GM12878 (cell line): ENCODE measurements around the gene LRBA. TPM values are rescaled to one million over a fixed set of nuclear protein-coding genes. Genes with fewer than 3 reads are reported as not detected.
"Not testable (repeated sequence)": the region's sequence is repeated elsewhere in the genome, so short reads cannot be mapped to it uniquely, and the experiment has no call there.

Experiments
- ATAC-seq: fragments of 200-7000 bp; cut with Tn5 transposase; 3 replicates; pipeline ENCODE4 v1.9.1; 2020; ENCODE audit warnings: mild to moderate bottlenecking, moderate library complexity
- BruUV-seq: library from RNA; stranded (reverse); fragments of 400-500 nt; replicated peaks from 2 replicates; lab custom pipeline; 2021; lab: Mats Ljungman, UMichigan
- CTCF ChIA-PET: fragments of 300-600 bp; sonication (Branson Sonifier 250); formaldehyde crosslinking; extraction: SDS; loops from one replicate; lab custom pipeline; 2021; ENCODE audit warnings: inconsistent platforms; lab: Yijun Ruan, JAX
- POLR2A ChIA-PET: fragments of 350-600 bp; formaldehyde crosslinking; extraction: SDS; loops from one replicate; lab custom pipeline; 2021; ENCODE audit warnings: inconsistent platforms; lab: Charles Lee
- RAD21 ChIA-PET: fragments of 300-600 bp; sonication (Branson Sonifier 250); formaldehyde crosslinking; loops from one replicate; lab custom pipeline; 2023; ENCODE audit warnings: antibody characterized with exemption; ENCODE audit not compliant: unreplicated experiment; lab: Charles Lee
- SMC1A ChIA-PET: fragments of 300-600 bp; sonication (Branson Sonifier 250); formaldehyde crosslinking; loops from one replicate; lab custom pipeline; 2023; ENCODE audit not compliant: unreplicated experiment, uncharacterized antibody; lab: Charles Lee
- DNase-seq: peaks from one replicate; pipeline ENCODE4 v3.0.0-alpha.2; 2011; ENCODE audit warnings: low read depth, low spot score
- FAIRE-seq: peaks from 3 replicates; lab custom pipeline; 2011; peaks lifted over from hg19 to GRCh38; lab: Jason Lieb, UNC
- H2AFZ ChIP-seq: 2 replicates; pipeline ENCODE4 v1.6.0; 2011; ENCODE audit warnings: low read depth, low read length, control low read depth; ENCODE audit not compliant: control insufficient read depth
- H3K27ac ChIP-seq: 2 replicates; pipeline ENCODE4 v1.5.1; 2011; ENCODE audit warnings: control low read depth; ENCODE audit not compliant: control insufficient read depth, insufficient read depth
- H3K27me3 ChIP-seq, 2 experiments: replicated peaks in 1 of 2; 2 replicates each; pipeline versions ENCODE4 v1.6.0 to v1.6.1; 2011; ENCODE audit warnings: low read length in 1 of 2; ENCODE audit not compliant: control insufficient read depth in 2 of 2, insufficient read depth in 2 of 2
- H3K36me3 ChIP-seq, 2 experiments: 2 replicates each; pipeline ENCODE4 v1.5.1; 2011; ENCODE audit warnings: low read length in 1 of 2; ENCODE audit not compliant: control insufficient read depth in 2 of 2, insufficient read depth in 2 of 2
- H3K4me1 ChIP-seq: 2 replicates; pipeline ENCODE4 v1.6.1; 2011; ENCODE audit warnings: mild to moderate bottlenecking, low read length, moderate library complexity, mixed read lengths; ENCODE audit not compliant: control insufficient read depth, insufficient read depth
- H3K4me2 ChIP-seq: 2 replicates; pipeline ENCODE4 v1.6.0; 2011; ENCODE audit warnings: control low read depth; ENCODE audit not compliant: control insufficient read depth, insufficient read depth
- H3K4me3 ChIP-seq: fragments of 200-600 bp; sonication (generic); 2 replicates; pipeline ENCODE4 v1.5.1; 2016
- H3K79me2 ChIP-seq: 2 replicates; pipeline ENCODE4 v1.6.0; 2011; ENCODE audit warnings: low read length; ENCODE audit not compliant: control insufficient read depth, insufficient read depth
- H3K9ac ChIP-seq: 2 replicates; pipeline ENCODE4 v1.8.0; 2011; ENCODE audit warnings: low read length, control low read depth, mixed read lengths; ENCODE audit not compliant: control insufficient read depth, insufficient read depth
- H3K9me3 ChIP-seq: replicated peaks from 3 replicates; pipeline ENCODE4 v1.5.1; 2011; ENCODE audit warnings: mild to moderate bottlenecking, low read length; ENCODE audit not compliant: control insufficient read depth, insufficient read depth
- H4K20me1 ChIP-seq: 2 replicates; pipeline ENCODE4 v1.6.0; 2011; ENCODE audit not compliant: control insufficient read depth, insufficient read depth
- ATF7 ChIP-seq: fragments of 450-650 bp; IDR thresholded peaks from 2 replicates; pipeline ENCODE4 v1.6.1; 2016; ENCODE audit warnings: low read depth, mild to moderate bottlenecking
- BCL3 ChIP-seq: IDR thresholded peaks from 2 replicates; pipeline ENCODE4 v1.6.1; 2011; ENCODE audit warnings: borderline replicate concordance, low read depth, mild to moderate bottlenecking, moderate library complexity, low read length; ENCODE audit not compliant: insufficient read depth, poor library complexity, severe bottlenecking
- HDAC6 ChIP-seq: fragments of 200-600 bp; sonication (generic); IDR thresholded peaks from one replicate; pipeline ENCODE4 v1.8.0; 2017; ENCODE audit warnings: antibody characterized with exemption; ENCODE audit not compliant: unreplicated experiment
- POLR2AphosphoS2 ChIP-seq: IDR thresholded peaks from 2 replicates; pipeline ENCODE4 v1.6.1; 2011; ENCODE audit warnings: low read depth, mild to moderate bottlenecking, low read length, improper control_type of control experiment, moderate library complexity
- RELA ChIP-seq: fragments of 450-650 bp; IDR thresholded peaks from 2 replicates; pipeline ENCODE4 v1.8.0; 2014; ENCODE audit warnings: borderline replicate concordance; ENCODE audit not compliant: partially characterized antibody
- RELB ChIP-seq: fragments of 450-650 bp; IDR thresholded peaks from 2 replicates; pipeline ENCODE4 v1.6.1; 2017; ENCODE audit warnings: low read depth, mild to moderate bottlenecking, moderate library complexity
- SREBF2 ChIP-seq: IDR thresholded peaks from 2 replicates; pipeline ENCODE4 v1.6.1; 2012; ENCODE audit warnings: mild to moderate bottlenecking, low read length
- ZSCAN29 ChIP-seq: fragments of 450-650 bp; IDR thresholded peaks from 2 replicates; pipeline ENCODE4 v1.6.1; 2017; ENCODE audit warnings: mild to moderate bottlenecking, moderate library complexity
- WGBS: methylation state at CpG from one replicate; pipeline ENCODE4 v1.1.6; 2016; ENCODE audit warnings: low lambda C conversion rate; ENCODE audit not compliant: insufficient replicate concordance, insufficient coverage; ENCODE audit errors: missing lambda C conversion rate; 5-methylcytosine and 5-hydroxymethylcytosine counted together
- in situ Hi-C: fragments of 300-500 bp; cut with MboI; formaldehyde crosslinking; loops from 9 replicates; pipeline ENCODE4 v1.14.3; 2018; ENCODE audit warnings: mixed read lengths
- intact Hi-C: fragments of 100-400 bp; cut with micrococcal nuclease; formaldehyde crosslinking; loops from one replicate; pipeline ENCODE4 v1.14.2; 2022; ENCODE audit not compliant: unreplicated experiment
- polyA plus RNA-seq, 11 experiments: library from polyadenylated mRNA; depleted of rRNA in 4 of 11; unstranded in 6 of 11; stranded (reverse) in 5 of 11; fragments of >200 nt; fragmentation: Nextera tagmentation in 4 of 11; fragmentation: Illumina TruSeq in 1 of 11; extraction: Ambion mirVana in 4 of 11; extraction: Trizol in 1 of 11; gene quantifications; 1 replicate in 1 of 11; 2 replicates in 10 of 11; pipeline versions ENCODE4 v1.2.1 to v1.2.3, GENCODE V29; 2011 to 2016; ENCODE audit warnings: inconsistent platforms in 2 of 11, missing spikeins in 2 of 11, low read depth in 1 of 11
- total RNA-seq, 4 experiments: library from RNA; depleted of rRNA in 3 of 4; stranded (reverse); fragments of >200 nt in 3 of 4; fragmentation: Illumina TruSeq in 1 of 4; extraction: Trizol in 1 of 4; gene quantifications; 2 replicates each; pipeline versions ENCODE4 v1.2.1 to v1.2.3, GENCODE V29; 2013 to 2021

Gene LRBA
- total and polyA plus RNA-seq, 10 of the 15 experiments (the other 5 are each of a cell fraction or from before 2014, with no cell fraction given) = 20.3 to 93.4 (median 55.0) TPM

GRCh38 chr4:150540959-150541360 is 474.1 kb downstream of the LRBA start (continued):
- TF ChIP-seq ZSCAN29 (no peak), ATF7 (no peak), POLR2AphosphoS2 (no peak), RELA (no peak), RELB (no peak), BCL3 (no peak)

- Histone ChIP-seq H2AFZ (no peak overlapping the region), H3K9ac (no peak overlapping the region), H3K4me2 (no peak overlapping the region), H3K27me3 (no peaks in the 10 kb centered on the region), H3K27ac (no peak overlapping the region), H3K4me1 (no peaks in the 10 kb centered on the region), H3K79me2 (no peaks in the 10 kb centered on the region), H3K4me3 (no peak overlapping the region), H3K9me3 (no peaks in the 10 kb centered on the region), H4K20me1 (no peaks in the 10 kb centered on the region), H3K36me3 (no peaks in the 10 kb centered on the region)
- ChIA-PET SMC1A (interaction anchor here (0.6 to 2.1 kb wide), 5 partner anchors 8 to 157 kb away, joined by 3 to 7 read pairs (median 3); no protein-coding TSS in a partner anchor), CTCF (interaction anchor here (0.6 to 1.2 kb wide), 3 partner anchors 10 to 262 kb away, joined by 3 to 4 read pairs (median 3); no protein-coding TSS in a partner anchor), RAD21 (no interaction called here), POLR2A (interaction anchor here (0.9 kb wide), 1 partner anchor 15 kb away, joined by 3 read pairs; no protein-coding TSS in a partner anchor)
- no peak for DNase-seq
- in situ Hi-C loops = no loop called here
- TF ChIP-seq HDAC6 (no peak), SREBF2 (no peak)
- no peak for FAIRE-seq
- no peak for ATAC-seq
- no TSS peak for BruUV-seq
- intact Hi-C loops = no loop called here
Measured at GRCh38 chr4:150540536-150540935, 474.5 kb downstream of the LRBA start.

GRCh38 chr4:150537911-150538310 is 477.2 kb downstream of the LRBA start:
- in situ Hi-C loops, BruUV-seq, POLR2A ChIA-PET, ATAC-seq, H2AFZ ChIP-seq, H4K20me1 ChIP-seq, H3K36me3 ChIP-seq, H3K4me2 ChIP-seq, H3K79me2 ChIP-seq, H3K4me3 ChIP-seq, RAD21 ChIA-PET, H3K9me3 ChIP-seq, H3K9ac ChIP-seq, H3K4me1 ChIP-seq, H3K27me3 ChIP-seq, FAIRE-seq, H3K27ac ChIP-seq, DNase-seq, CTCF ChIA-PET: not testable (repeated sequence)
- WGBS = 6% methylated on average over 1 of the region's 3 CpGs
- SMC1A ChIA-PET = interaction anchor here (0.6 to 1.6 kb wide), 2 partner anchors 12 to 27 kb away, joined by 3 read pairs; no protein-coding TSS in a partner anchor
- intact Hi-C loops = loop anchor here (1.0 kb wide), 1 partner anchor 20 kb away; no protein-coding TSS in a partner anchor
